Calu3 (cell line): Measurements from ENCODE around the gene UCKL1. TPM values are rescaled to one million over a fixed set of nuclear protein-coding genes. Genes with fewer than 3 reads are reported as not detected.

Experiments
- BruUV-seq: library from RNA; stranded (reverse); fragments of 400-500 nt; replicated peaks from 2 replicates; lab custom pipeline; 2021; lab: Mats Ljungman, UMichigan
- CTCF ChIA-PET: fragments of 300-600 bp; sonication (Branson Sonifier 250); formaldehyde crosslinking; loops from one replicate; lab custom pipeline; 2022; ENCODE audit warnings: antibody characterized with exemption; lab: Charles Lee
- DNase-seq: peaks from one replicate; pipeline ENCODE4 v3.0.0; 2022
- H3K27ac Mint-ChIP-seq: one replicate; pipeline ENCODE4 v1.8.0; 2022; ENCODE audit warnings: mixed read lengths; ENCODE audit not compliant: unreplicated experiment
- H3K27me3 Mint-ChIP-seq: one replicate; pipeline ENCODE4 v1.8.0; 2022; ENCODE audit warnings: mixed read lengths; ENCODE audit not compliant: unreplicated experiment
- H3K36me3 Mint-ChIP-seq: one replicate; pipeline ENCODE4 v1.8.0; 2022; ENCODE audit warnings: mild to moderate bottlenecking, moderate library complexity, mixed read lengths; ENCODE audit not compliant: insufficient read depth, unreplicated experiment
- H3K4me1 Mint-ChIP-seq: one replicate; pipeline ENCODE4 v1.8.0; 2022; ENCODE audit warnings: mild to moderate bottlenecking, low read depth, mixed read lengths; ENCODE audit not compliant: unreplicated experiment
- H3K4me3 Mint-ChIP-seq: one replicate; pipeline ENCODE4 v1.8.0; 2022; ENCODE audit warnings: mild to moderate bottlenecking, low read depth, moderate library complexity, mixed read lengths; ENCODE audit not compliant: unreplicated experiment
- H3K9me3 Mint-ChIP-seq: one replicate; pipeline ENCODE4 v1.8.0; 2022; ENCODE audit warnings: low read depth, mixed read lengths; ENCODE audit not compliant: unreplicated experiment
- intact Hi-C: fragments of 100-400 bp; cut with micrococcal nuclease; formaldehyde crosslinking; loops from one replicate; pipeline ENCODE4 v1.10.0; 2022; ENCODE audit not compliant: unreplicated experiment
- total RNA-seq: library from RNA; stranded (reverse); gene quantifications from 2 replicates; pipeline ENCODE4 v1.2.3, GENCODE V29; 2022
- TF ChIP-seq, protein P1 (sequence below): fragments of 200-600 bp; IDR thresholded peaks from one replicate; pipeline ENCODE4 v1.8.0; 2022; ENCODE audit warnings: antibody characterized with exemption; ENCODE audit not compliant: unreplicated experiment

Gene UCKL1
- total RNA-seq, 1 experiment from 2014 or later = 85.1 TPM

DNA sequence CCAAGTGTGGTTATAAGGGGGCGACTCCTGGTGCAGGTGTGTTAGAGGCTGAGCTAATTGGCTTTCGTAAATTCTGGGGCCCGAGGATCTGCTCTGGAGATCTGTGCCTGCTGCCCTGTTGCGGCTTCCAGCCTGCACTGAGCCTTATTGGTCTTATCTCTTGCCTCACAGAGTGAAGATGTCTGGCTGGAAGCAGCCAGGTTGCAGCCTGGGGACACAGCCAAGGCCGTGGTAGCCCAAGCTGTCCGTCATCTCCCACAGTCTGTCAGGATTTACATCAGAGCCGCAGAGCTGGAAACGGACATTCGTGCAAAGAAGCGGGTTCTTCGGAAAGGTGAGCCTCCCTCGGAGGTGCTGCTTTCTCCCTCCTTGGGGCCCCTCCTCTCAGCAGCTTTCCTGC is 44.7 kb upstream of the UCKL1 start:
- TF ChIP-seq, protein P1, sequence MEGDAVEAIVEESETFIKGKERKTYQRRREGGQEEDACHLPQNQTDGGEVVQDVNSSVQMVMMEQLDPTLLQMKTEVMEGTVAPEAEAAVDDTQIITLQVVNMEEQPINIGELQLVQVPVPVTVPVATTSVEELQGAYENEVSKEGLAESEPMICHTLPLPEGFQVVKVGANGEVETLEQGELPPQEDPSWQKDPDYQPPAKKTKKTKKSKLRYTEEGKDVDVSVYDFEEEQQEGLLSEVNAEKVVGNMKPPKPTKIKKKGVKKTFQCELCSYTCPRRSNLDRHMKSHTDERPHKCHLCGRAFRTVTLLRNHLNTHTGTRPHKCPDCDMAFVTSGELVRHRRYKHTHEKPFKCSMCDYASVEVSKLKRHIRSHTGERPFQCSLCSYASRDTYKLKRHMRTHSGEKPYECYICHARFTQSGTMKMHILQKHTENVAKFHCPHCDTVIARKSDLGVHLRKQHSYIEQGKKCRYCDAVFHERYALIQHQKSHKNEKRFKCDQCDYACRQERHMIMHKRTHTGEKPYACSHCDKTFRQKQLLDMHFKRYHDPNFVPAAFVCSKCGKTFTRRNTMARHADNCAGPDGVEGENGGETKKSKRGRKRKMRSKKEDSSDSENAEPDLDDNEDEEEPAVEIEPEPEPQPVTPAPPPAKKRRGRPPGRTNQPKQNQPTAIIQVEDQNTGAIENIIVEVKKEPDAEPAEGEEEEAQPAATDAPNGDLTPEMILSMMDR = no peak
- CTCF ChIA-PET = no interaction called here
- Mint-ChIP-seq H3K36me3 (peaks cover 95% of the 10 kb centered on the region), H3K9me3 (no peaks in the 10 kb centered on the region), H3K27ac (no peak overlapping the region), H3K4me1 (no peaks in the 10 kb centered on the region), H3K27me3 (no peaks in the 10 kb centered on the region), H3K4me3 (no peak overlapping the region)
- DNase-seq = no peak
- intact Hi-C loops = no loop called here
- BruUV-seq = no TSS peak

DNA sequence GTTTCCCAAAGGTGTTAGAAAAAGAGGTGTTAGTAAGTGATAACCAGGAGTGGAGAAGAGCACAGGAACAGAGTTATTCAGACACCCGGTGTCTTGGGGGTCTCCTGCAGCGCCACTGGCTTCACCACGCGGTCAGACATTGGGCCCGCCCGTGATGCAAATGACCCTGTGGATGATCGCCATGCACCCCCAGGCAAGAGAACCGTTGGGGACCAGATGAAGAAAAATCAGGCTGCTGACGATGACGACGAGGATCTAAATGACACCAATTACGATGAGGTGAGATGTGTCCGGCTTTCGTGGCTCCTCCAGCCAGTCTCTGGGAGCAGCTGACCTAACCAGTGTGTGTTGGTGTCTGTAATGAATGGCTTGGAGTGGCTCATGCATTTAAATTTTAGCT is 26.7 kb upstream of the UCKL1 start:
- no peaks in the 10 kb centered on the region for H3K9me3 Mint-ChIP-seq
- H3K36me3 Mint-ChIP-seq = peaks cover 97% of the 10 kb centered on the region
- peaks cover 42% of the 10 kb centered on the region for H3K4me1 Mint-ChIP-seq
- H3K27me3 Mint-ChIP-seq = no peaks in the 10 kb centered on the region
- BruUV-seq = no TSS peak
- TF ChIP-seq, protein P1 = no peak
- CTCF ChIA-PET = no interaction called here
- intact Hi-C loops = no loop called here
- H3K4me3 Mint-ChIP-seq = peak overlapping the region; percentile 81
- DNase-seq = no peak
- H3K27ac Mint-ChIP-seq = no peak overlapping the region

DNA sequence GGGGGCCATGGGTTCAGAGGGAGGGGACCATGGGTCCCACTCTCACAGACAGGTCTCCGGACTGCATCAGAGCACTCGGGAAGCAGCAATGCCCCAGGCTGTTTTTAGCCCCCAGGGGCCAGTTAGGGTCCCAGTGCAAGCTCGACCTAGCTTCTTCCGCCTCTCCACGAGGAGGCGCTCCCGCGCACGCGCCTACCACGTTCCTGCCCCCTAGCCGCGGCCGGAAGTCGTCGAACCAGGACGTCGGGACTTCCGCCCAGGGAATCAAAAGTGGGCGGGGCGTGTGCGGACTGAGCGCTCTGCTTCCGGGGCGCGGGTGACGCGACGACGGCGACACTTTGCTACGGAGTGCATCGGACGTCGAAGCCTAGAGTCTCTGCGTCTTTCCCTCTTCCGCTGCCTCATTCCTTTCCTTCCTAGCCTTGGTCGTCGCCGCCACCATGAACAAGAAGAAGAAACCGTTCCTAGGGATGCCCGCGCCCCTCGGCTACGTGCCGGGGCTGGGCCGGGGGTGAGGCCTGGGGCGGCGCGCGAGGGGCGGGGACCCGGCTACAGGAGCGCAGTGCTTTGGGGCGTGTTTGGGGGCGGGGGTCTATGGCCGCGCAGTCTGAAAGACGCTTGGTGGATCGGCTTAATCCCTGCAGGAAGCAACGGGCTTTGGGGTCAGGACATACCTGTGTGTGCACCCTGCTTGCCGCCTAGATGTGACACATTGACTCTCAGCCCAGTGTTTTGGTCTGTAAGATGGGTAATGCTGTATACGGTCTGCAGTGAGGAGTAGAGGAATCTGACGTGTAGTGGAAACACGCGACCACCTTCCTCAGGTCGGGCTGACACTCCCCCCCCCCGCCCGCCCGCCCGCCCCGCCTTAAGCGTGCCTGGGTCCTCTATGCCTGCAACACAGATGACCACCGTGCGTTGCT is 24.9 kb upstream of the UCKL1 start, which contains the start of gene PRPF6:
TSS of gene PRPF6 (plus strand) at position 327 of the 923 bp plus-strand sequence. CDS start at position 441, 114 bp downstream.
- Mint-ChIP-seq H3K27me3 (no peaks in the 10 kb centered on the region), H3K27ac (peak within 1 kb of the TSS; percentile 87), H3K36me3 (peaks cover 92% of the 10 kb centered on the region), H3K4me1 (peaks cover 49% of the 10 kb centered on the region), H3K9me3 (no peaks in the 10 kb centered on the region), H3K4me3 (peak within 1 kb of the TSS; percentile 81)
- CTCF ChIA-PET = interaction anchor here (0.8 to 2.5 kb wide), 12 partner anchors 9 to 443 kb away, joined by 3 to 26 read pairs (median 4); partner anchors contain the start of genes ARFRP1, PTK6, RTEL1 and TPD52L2
- BruUV-seq = no TSS peak
- TF ChIP-seq, protein P1 = peak; percentile 95
- intact Hi-C loops = no loop called here
- peak; percentile 99 for DNase-seq

DNA sequence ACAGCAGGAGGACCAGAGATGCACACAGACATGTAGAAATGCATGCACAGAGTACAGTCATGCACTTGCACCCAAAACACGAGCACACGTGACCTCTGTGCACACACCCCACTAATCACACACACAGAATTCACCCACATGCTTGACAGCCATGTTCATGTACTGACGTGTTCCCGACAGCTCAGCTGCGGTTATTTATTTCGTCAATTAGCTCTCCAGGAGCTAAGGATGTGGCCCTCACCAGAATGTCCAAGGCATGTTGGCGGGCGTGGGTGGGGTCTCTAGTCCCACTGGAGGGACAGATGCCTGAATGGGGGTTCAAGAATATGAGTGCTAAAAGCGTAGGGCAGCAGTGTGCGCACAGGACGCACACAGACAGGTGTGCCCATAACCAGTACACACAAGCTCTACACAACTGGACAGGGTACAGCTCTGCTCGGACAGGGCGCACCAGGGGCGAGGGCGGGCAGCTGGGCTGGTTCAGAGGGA is 24.1 kb upstream of the UCKL1 start:
- no TSS peak for BruUV-seq
- intact Hi-C loops = no loop called here
- TF ChIP-seq, protein P1 = no peak
- Mint-ChIP-seq H3K4me3 (peak overlapping the region; percentile 81), H3K36me3 (peaks cover 88% of the 10 kb centered on the region), H3K27me3 (no peaks in the 10 kb centered on the region), H3K27ac (peak overlapping the region; percentile 87), H3K4me1 (peaks cover 49% of the 10 kb centered on the region), H3K9me3 (no peaks in the 10 kb centered on the region)
- CTCF ChIA-PET = interaction anchor here (0.8 to 2.5 kb wide), 12 partner anchors 10 to 443 kb away, joined by 3 to 26 read pairs (median 4); partner anchors contain the start of genes ARFRP1, PTK6, RTEL1 and TPD52L2
- DNase-seq = no peak
